Suppressor macrophage treated with lipopolysaccharide for 1 hour (primary cell): ENCODE data around the gene VPS4B.
"Not testable (repeated sequence)": the region's sequence is repeated elsewhere in the genome, so short reads cannot be mapped to it uniquely, and the experiment has no call there.

ENCODE experiments used
- DNase-seq, 3 donors: peaks; one replicate each; pipeline ENCODE4 v3.0.0-alpha.2; 2020 to 2022

The VPS4B gene

DNA sequence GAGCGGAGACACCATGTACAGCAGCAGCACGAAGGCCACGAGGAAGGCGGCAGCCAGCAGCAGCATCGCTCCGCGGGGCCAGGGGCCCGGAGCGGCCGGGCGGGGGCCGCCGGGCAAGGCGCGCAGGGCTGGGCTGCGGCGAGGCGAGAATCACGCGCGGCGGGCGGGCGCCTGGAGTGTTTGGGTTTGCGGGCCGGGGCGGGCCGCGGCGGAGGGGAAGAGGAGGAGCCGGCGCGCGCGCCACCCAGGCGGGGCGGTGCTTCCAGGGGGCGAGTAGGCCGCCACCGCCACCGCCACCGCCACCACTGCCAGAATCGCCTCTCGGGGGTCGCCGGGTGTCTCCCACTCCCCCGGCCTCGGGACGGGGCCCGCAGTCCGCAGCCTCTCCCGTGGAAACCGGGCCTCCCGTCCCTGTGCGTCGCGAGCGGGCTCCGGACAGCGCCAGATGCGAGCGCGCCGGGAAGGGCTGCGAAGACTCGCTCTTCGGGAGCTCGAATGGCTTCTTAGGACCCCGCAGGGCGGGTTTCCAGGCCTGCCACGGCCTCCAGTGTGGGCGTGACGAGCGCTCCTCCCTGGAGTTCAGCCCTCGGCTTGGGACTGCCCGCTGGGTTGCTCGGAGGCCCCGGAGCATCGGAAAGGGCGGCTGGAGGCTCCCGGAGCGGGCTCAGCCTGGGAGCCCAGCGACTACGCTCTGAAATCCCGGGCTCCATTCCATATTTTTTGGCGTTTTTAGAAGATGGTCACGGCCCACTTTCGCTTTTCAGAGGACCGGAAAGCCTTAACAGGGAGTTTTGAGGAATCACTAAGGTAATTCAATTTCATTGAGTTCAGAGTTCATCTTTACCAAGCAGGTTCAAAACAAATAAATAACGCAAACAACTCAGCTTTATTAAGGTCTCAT lies 55.0 kb downstream of the VPS4B start, which contains the start of gene KDSR:
KDSR (minus strand) TSS at position 154 of the 901 bp plus-strand sequence; CDS start at position 66, 88 bp downstream.
- peak; percentile 98 for DNase-seq

DNA sequence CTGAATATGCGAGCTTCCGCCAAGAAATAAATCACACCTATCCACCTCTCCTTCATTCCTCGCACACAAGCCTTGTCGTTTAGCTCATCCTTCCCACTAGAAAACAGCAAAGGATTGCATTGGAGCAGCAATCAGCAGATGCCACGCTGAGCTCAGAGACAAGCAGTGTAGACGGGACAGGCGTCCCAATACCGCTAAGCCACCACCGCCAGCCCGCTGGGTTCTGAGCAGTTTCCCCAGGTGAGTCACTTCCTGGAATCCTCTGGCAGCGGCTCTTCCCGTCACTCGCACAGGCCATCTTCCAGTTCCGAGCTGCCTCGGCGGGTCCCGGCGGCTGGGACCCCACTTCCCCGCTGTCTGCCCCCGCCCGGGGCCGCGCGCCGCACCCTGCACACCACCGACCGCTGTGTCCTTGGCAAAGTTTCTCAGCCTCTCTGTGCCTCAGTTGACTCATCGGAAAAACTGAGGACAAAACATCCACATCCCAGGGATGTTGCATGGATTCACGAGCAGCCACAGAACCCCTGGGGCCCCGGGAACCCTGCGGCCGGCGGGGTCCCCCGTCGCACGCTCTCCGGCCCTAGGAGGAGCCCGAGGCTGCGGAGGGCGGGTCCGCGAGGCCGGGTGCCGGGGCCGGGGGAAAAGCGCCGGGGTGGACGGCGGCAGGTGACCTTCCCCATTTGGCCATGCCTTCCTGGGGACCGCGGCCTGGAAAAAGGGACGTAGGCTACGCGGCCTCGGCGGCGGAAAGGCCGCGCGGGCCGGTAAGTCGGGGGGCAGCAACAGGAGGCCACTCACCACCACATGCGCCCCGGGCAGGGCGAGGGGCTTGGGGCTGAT lies 55.8 kb downstream of the VPS4B start:
- DNase-seq: peak; percentile 67 to 75 (median 70)

DNA sequence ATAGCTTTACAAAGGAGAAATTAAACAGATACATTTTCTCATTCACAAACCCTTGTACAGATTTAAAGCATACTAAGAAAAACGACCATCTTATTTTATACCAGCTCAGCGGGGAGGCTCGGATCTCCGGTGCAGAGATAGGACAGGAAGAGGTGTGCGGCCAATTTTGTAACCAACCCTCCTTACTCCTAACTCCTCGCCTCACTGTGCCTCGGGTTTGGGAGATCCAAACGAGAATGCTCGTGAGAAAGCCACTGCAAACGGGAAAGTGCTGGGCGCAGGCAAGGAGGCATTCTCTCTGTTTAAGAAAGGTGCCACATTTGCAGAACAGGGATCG lies 56.4 kb downstream of the VPS4B start:
- DNase-seq: no peak

DNA sequence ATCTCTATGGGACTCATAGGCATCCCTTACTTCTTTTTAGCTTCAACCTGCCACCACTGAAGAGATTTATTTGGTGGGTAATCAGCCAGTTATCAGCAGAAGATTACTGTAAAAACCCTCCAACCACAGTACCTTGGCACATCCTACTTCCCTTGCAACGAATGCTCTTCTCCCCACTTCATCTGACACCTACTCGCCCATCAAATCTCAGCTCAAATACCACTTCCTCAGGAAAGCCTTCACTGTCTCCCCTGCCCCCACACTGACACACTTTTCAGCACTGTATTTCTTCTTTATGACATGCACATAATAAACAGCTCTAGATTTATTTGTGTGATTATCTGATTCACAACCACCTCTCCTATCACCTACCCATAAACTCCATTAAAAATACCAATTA lies 58.3 kb downstream of the VPS4B start:
- DNase-seq: no peak

DNA sequence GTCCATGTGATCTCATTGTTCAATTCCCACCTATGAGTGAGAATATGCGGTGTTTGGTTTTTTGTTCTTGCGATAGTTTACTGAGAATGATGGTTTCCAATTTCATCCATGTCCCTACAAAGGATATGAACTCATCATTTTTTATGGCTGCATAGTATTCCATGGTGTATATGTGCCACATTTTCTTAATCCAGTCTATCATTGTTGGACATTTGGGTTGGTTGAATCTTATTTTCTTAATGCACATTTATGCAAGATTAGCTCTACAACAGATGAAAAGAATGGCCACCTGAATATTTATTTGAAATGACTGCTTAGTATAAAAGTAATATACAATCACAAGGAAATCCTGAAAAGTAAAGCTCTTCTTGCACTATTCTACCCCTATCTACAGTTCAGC lies 58.9 kb downstream of the VPS4B start:
- not testable (repeated sequence) for DNase-seq

DNA sequence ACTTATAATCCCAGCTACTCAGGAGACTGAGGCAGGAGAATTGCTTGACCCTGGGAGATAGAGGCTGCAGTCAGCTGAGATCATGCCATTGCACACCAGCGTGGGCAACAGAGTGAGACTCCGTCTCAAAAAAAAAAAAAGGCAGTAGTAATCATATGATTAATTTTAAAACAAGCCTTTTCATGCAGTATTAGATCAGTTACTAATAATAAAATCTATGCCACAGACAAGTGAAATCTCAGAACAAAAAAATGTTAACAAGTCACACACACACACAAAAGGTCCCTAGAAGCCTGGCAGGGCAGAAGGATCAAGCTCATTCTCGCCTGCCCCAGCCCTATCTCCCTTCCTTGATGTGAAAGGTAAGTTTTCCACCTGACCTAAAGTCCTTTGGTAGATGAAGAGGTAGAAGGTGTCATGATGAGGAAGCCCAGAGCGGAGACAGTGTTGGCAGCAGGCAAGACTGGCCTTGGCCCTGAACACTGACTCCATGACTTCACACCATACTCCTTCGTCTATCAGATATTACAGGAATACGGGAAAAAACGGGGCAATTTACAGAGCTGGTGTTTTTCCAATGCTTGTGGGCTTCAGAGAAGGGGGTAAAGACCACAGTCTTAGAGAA lies 65.9 kb downstream of the VPS4B start:
- no peak for DNase-seq

DNA sequence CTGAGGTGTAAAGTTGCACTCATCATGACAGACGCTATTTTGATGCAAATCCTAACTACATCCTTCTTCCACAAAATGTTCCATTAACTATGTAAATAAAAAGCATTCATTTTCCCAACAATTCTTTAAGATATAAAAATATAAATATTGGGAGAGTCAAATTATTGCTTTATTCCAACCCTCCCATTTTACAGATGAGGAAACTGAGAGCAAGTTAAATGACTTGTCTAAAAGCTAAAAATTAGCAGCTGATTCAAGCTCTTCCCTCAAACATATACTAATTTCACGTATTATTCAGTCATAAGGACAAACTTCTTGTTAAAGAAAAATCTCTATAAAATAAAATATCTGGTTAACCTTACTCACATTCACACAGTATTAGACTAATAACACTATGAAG lies 72.0 kb downstream of the VPS4B start:
- no peak for DNase-seq

DNA sequence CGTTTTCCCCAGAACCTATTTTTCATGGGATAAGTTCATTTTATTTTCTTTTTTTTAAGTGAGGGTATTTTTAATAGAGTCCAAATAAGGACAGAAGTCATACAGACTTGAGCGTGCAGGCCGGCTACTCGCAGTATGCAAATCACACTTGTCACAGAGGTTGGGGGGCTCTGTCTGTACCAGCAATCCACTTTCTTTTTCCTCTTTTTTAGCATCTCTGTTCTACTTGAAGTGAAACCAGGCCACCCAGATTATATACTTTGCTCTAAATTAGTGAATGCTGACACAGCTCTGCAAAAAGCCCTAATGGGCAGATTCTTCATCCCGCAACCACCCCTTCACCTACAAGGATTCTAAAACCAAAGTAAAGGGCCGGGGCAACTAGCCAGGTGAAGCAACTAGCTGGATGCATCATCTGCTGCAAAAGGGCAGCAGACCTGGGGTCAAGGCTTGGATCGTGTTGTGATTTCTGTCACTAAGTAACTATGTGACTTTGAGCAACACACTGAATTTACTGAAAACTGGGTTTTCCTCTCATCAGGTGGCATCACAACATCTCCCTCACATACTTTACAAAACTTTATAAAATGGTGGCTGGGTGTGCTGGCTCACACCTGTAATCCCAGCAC lies 73.7 kb downstream of the VPS4B start:
- no peak for DNase-seq

DNA sequence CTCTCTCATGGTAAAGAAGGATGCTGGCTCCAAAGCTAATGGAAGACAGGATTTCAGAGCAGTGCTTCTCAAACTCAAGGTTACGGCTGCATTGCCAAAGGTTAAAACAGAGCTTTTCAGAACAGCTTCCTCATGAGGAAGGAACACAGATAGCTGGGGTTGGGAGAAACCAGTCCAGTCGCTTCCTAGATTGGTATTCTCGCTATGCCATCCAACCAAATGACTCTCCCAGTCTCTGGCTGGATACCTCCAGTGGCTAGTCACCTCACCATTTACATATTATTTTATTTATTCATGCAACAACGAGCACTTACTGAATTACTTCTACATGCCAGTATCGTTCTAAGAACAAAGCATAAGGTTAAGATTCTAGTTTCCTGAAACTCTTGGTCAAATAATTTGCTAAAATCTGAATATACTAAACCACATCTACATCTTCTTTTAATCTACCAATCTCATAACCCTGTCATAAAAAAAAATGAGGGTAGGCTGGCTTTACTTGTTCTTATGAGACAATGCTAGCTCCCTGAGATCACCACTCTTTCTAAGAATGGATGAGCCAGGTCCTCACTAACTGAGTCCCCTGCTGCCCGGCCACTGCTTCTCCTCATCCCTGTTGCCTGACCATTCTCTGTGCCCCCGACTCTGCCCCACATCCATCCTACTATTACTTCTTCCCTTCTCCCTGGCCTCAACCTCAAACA lies 75.6 kb downstream of the VPS4B start:
- DNase-seq: no peak

DNA sequence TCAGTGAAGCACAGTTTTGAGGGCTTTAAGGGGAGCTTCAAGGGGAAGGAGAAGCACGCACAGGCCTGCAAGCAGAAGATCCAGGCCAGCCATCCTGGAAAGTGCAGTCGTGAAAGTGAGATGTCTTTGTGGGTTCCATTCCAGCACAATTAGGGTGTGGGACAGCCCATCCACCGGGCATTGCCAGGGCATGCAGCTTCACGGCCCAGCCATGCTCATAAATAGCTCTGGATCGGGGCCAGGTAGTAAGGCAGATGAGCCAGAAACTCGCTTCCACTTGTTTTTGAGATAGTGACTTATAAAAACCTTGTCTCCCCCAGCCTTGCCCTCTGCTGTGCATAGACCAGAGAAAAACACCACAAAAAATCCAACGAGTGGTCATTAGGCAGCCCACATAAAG lies 76.2 kb downstream of the VPS4B start:
- no peak for DNase-seq

DNA sequence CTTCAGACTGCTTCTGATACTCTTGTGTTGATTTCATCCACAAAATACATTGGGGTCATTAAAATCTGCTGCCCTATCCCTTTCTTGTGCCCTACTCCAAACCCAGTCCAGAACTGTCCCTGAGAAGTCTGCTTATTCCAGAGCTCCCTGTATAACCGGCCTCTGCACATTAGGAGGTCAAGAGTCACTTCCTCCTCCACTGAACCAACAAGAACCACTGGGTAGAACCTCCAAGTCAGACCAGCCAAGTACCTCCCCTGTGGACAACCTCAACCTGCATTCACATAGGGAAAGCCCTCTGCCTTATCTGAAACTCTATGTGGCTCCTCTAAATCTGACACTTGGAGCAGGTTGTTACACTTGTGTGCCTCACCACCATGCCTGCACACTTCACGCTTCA lies 77.4 kb downstream of the VPS4B start:
- no peak for DNase-seq

DNA sequence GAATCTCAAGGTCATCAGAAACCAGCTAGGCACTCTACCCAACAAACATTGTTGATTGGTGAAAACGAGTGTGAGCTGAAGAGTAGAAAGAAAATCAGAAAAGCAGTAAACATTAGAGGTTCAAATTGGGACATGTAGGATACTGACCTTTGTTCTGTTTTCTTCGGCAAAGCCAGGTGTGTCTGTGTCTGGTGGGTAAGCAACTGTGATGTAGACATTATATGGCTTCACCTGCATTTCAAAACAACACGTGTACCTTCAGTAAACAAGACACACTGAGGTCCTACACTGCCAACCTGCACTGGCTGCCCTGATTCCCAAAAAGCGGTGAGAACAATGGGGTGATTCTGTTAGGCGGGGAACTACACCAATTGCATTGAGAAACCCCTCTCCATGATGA lies 78.0 kb downstream of the VPS4B start:
- no peak for DNase-seq

DNA sequence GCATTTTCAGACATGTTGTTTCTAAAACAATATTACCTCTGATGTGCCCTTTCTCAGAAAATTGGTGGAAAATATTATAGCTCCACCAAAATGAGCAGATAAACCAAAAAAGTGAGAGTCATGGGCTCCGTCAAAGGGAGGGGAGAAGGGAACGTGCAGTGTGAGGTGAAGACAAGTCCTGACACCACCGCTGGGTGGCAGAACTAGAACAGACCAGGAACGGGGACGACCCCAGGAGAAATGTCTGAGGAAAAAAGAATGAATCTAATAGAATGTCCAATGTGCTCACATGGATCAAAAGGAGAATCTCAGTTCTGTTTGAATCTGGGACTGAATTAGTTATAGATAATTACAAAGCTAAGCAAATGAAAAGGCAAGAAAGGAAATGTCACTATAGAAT lies 80.1 kb downstream of the VPS4B start:
- peak; percentile 24 to 44 (median 38) for DNase-seq

DNA sequence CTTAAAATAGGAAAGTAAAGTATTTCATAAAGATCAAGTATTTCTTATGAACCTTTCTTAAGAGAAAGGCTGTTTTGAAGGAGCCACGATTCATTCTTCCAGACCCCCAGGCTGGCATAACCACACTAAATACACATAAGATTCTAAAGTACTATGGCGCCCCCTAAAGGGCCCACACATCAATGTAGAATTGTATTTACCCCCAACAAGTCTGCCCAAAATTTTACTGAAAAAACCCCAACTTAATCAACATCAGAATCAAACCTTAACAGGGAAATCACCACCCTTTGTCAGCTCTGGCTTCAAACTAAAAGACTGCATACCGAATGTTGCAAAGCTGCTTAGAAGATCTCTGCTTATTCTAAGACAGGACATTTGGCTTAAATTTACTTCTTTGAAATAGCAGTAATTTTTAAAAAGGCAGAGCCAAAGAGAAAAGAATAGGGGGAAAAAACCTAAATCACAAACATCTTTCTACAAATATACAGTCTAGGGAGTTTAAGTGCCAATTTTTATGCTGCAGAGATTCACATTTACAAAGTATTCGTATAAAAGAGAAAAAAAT lies 82.3 kb downstream of the VPS4B start:
- peak; percentile 69 to 75 (median 71) for DNase-seq
